ENCODE data around the gene ARHGAP15. TPM values are rescaled to one million over a fixed set of nuclear protein-coding genes. Genes with fewer than 3 reads are reported as not detected.

The ARHGAP15 gene
- total RNA-seq, 2 experiments from 2014 or later: 72.1 to 98.4 TPM

- TF ChIP-seq CTCF (conservative IDR thresholded peaks at IDR 0.05; ENCODE audit: low read length) (no peak), EZH2phosphoT487 (IDR thresholded peaks at IDR 0.05; ENCODE audit: borderline replicate concordance, low read depth, low read length) (no peak)
- no peak overlapping the region for H3K4me2 ChIP-seq (ENCODE audit: low read length)
- intact Hi-C loops (cut with micrococcal nuclease; ENCODE audit: unreplicated experiment): no loop called here
- no peaks in the 10 kb centered on the region for H3K4me1 ChIP-seq (ENCODE audit: insufficient read depth, low read length, poor library complexity, severe bottlenecking)
- no peak overlapping the region for H2AFZ ChIP-seq (ENCODE audit: low read length)
- ChIA-PET CTCF (ENCODE audit: unreplicated experiment) (no interaction called here), POLR2A (interaction anchor here (0.6 kb wide), 2 partner anchors 83 to 1030 kb away, joined by 3 to 4 read pairs; no protein-coding TSS in a partner anchor)
- BruUV-seq (replicated peaks): no TSS peak
- no peaks in the 10 kb centered on the region for H3K79me2 ChIP-seq (ENCODE audit: insufficient read depth, low read depth, low read length)
- H4K20me1 ChIP-seq (ENCODE audit: insufficient read depth, low read length): no peaks in the 10 kb centered on the region
- no peak overlapping the region for H3K4me3 ChIP-seq (ENCODE audit: low read depth, low read length, poor library complexity, severe bottlenecking)
- H3K9me3 ChIP-seq (ENCODE audit: low read length): peaks cover 9% of the 10 kb centered on the region; the same call in 1 of the 2 replicates
- peaks cover 61% of the 10 kb centered on the region for H3K36me3 ChIP-seq (ENCODE audit: insufficient read depth, low read length)
- no peaks in the 10 kb centered on the region for H3K9me2 ChIP-seq (ENCODE audit: insufficient read depth, low read length)
- no peak overlapping the region for H3K27ac ChIP-seq (ENCODE audit: low read depth, low read length, poor library complexity, severe bottlenecking)
- no peak for DNase-seq (ENCODE audit: low spot score)
Observed at GRCh38 chr2:143231254-143231645, 102.0 kb downstream of the ARHGAP15 start.

DNA sequence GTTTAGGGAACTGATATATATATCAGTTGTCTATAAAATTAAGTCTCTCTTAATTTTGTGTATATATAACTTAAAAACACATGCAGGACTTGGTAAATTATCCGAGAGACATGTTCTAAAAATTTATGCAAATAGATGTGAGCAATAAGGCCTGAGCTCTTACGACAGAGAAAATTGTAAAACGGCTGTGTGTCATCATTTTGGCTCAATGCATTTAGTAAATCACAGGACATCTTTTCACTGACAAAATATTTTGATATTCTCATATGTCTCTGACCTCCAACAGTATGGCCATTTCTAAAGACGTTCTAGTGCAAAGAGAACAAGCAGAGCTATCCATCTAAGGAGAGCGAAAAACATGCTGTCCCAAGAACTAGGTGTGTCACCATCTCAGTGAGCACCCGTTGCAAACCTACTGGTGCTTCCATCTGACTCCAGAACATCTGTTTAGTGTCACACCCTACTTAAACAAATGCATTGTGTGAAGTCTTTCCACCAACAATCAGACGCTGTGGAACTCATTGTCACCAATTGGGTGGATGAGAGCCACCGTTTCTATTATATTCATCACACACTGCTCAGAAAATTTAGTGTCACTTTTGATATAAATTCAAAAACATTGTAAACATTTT, 108.0 kb downstream of the ARHGAP15 start:
- TF ChIP-seq EZH2phosphoT487 (IDR thresholded peaks at IDR 0.05; ENCODE audit: borderline replicate concordance, low read depth, low read length) (no peak), CTCF (conservative IDR thresholded peaks at IDR 0.05; ENCODE audit: low read length) (no peak)
- BruUV-seq (replicated peaks): no TSS peak
- intact Hi-C loops (cut with micrococcal nuclease; ENCODE audit: unreplicated experiment): no loop called here
- peaks cover 36% of the 10 kb centered on the region for H3K36me3 ChIP-seq (ENCODE audit: insufficient read depth, low read length)
- no peaks in the 10 kb centered on the region for H4K20me1 ChIP-seq (ENCODE audit: insufficient read depth, low read length)
- H3K9me2 ChIP-seq (ENCODE audit: insufficient read depth, low read length): no peaks in the 10 kb centered on the region
- ChIA-PET POLR2A (interaction anchor here (1.8 kb wide), 1 partner anchor 10 kb away, joined by 5 read pairs; no protein-coding TSS in a partner anchor), CTCF (ENCODE audit: unreplicated experiment) (no interaction called here)
- no peak overlapping the region for H3K27ac ChIP-seq (ENCODE audit: low read depth, low read length, poor library complexity, severe bottlenecking)
- H3K4me3 ChIP-seq (ENCODE audit: low read depth, low read length, poor library complexity, severe bottlenecking): no peak overlapping the region
- DNase-seq (ENCODE audit: low spot score): no peak
- H3K9me3 ChIP-seq (ENCODE audit: low read length): peaks cover 9% of the 10 kb centered on the region; the same call in 1 of the 2 replicates
- H2AFZ ChIP-seq (ENCODE audit: low read length): no peak overlapping the region
- no peaks in the 10 kb centered on the region for H3K79me2 ChIP-seq (ENCODE audit: insufficient read depth, low read depth, low read length)
- H3K4me1 ChIP-seq (ENCODE audit: insufficient read depth, low read length, poor library complexity, severe bottlenecking): no peaks in the 10 kb centered on the region
- H3K4me2 ChIP-seq (ENCODE audit: low read length): no peak overlapping the region

- TF ChIP-seq CTCF (conservative IDR thresholded peaks at IDR 0.05; ENCODE audit: low read length) (no peak), EZH2phosphoT487 (IDR thresholded peaks at IDR 0.05; ENCODE audit: borderline replicate concordance, low read depth, low read length) (no peak)
- ChIA-PET CTCF (ENCODE audit: unreplicated experiment) (no interaction called here), POLR2A (interaction anchor here (1.8 kb wide), 1 partner anchor 19 kb away, joined by 4 read pairs; no protein-coding TSS in a partner anchor)
- no peaks in the 10 kb centered on the region for H3K4me1 ChIP-seq (ENCODE audit: insufficient read depth, low read length, poor library complexity, severe bottlenecking)
- intact Hi-C loops (cut with micrococcal nuclease; ENCODE audit: unreplicated experiment): no loop called here
- H3K27ac ChIP-seq (ENCODE audit: low read depth, low read length, poor library complexity, severe bottlenecking): no peak overlapping the region
- no peaks in the 10 kb centered on the region for H4K20me1 ChIP-seq (ENCODE audit: insufficient read depth, low read length)
- no peaks in the 10 kb centered on the region for H3K9me2 ChIP-seq (ENCODE audit: insufficient read depth, low read length)
- H3K4me2 ChIP-seq (ENCODE audit: low read length): no peak overlapping the region
- H2AFZ ChIP-seq (ENCODE audit: low read length): no peak overlapping the region
- H3K79me2 ChIP-seq (ENCODE audit: insufficient read depth, low read depth, low read length): no peaks in the 10 kb centered on the region
- no peak for DNase-seq (ENCODE audit: low spot score)
- no peak overlapping the region for H3K4me3 ChIP-seq (ENCODE audit: low read depth, low read length, poor library complexity, severe bottlenecking)
- no peaks in the 10 kb centered on the region for H3K9me3 ChIP-seq (ENCODE audit: low read length)
- BruUV-seq (replicated peaks): no TSS peak
- peaks cover 6% of the 10 kb centered on the region for H3K36me3 ChIP-seq (ENCODE audit: insufficient read depth, low read length)
Observed at GRCh38 chr2:143241403-143242088, 112.3 kb downstream of the ARHGAP15 start.

Measured in OCI-LY7 (cell line).